Cerebellar nuclear complex (tissue), 1 donor: ENCODE measurements around the gene FCHO1.

Experiments
- DNase-seq, 2 experiments: peaks; one replicate each; lab custom pipeline; 2025; lab: John Stamatoyannopoulos, UW

Gene FCHO1

DNA sequence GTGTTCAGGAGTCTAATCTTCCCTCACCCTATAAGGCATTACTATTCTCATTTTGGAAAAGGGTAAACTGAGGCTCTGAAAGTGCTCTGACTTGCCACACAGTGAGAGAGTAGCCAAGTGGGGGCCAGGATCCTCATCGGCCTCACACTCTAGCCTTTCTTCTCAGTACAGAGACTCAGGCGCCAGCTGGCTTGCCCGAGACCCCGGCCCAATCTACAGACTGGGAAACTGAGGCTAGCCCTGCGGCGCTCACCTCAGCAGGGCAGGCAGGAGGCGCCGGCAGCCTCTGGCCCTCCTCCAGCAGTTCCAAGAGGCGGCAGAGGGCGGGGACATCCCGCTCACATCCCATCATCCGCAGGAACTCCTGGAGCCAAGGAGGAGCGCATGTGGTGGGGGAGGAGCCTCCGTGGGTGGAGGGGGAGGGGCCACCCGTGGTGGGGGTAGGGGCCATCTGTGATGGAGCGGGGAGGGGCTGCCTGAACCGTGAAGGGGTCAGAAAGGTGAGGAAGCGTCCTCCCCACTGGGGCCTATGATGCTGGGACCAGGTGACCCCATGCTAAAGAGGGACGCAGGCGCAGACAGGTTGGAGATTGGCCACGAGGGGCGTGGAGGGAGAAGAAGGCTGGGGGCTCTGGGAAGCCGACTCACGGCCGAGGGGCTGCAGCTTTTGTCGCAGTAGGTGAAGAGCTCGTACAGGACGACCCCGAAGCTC, 78.7 kb downstream of the FCHO1 start:
- DNase-seq = peak in 1 of 2 experiments; percentile 40

DNA sequence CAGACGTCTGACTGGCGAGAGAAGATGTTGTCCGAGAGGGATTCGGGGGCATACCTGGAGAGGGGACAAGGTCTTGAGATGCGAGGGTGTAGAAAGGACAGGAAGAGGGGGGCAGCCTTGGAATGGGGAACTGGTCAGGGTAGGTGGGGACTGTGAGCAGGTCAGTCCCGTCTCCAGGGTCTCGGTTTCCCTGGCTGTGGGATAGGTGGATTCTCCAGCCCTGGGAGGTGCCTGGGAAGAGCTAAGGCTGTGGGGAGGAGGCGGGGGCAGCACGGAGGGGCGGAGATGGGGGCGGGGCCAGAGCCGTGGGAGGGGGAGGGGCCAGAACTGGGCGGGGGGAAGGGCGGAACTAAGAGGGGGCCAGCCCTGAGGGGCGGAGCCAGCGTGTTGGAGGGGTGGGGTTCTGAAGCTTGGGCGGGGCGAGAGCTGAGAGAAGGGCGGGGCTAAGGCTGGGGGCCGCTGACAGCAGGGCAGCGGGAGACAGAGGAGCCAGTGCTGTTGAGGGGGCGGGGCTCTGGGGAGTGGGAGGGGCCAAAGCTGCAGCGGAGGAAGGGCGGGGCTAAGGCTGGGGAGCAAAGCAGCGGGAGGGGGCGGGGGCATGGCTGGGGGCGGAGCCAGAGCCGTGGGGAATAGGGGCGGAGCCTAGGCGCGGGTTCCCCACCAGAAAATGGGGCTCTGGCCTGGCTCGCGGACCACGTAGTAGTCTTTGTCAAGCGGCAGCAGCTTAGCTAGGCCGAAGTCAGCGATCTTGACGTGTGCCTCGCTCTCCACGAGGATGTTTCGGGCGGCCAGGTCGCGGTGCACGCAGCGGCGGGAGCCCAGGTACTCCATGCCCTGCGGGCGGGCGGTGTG, 79.5 kb downstream of the FCHO1 start:
- DNase-seq = peak; percentile 90 to 96

DNA sequence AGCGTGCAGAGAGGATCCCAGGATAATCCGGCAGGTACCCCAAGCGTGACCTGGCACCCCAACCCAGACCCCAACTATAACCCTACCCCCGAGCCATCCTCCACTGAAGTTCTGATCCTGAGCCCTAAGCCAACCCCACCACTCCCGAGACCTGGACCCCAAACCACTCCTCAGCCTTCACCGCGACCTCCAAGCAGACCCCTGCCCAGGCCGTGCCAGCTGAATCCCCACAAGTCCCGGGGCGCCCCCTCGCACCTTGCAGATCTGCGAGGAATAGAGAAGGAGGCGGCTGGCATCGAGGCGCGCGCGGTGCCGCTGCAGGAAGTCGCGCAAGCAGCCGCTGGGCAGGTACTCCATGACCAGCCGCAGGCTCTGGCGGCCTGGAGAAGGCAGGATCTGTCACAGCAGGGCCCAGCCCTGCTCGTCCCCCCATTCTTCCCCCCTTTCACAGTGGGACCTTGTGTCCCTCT, 80.2 kb downstream of the FCHO1 start:
- no peak for DNase-seq

DNA sequence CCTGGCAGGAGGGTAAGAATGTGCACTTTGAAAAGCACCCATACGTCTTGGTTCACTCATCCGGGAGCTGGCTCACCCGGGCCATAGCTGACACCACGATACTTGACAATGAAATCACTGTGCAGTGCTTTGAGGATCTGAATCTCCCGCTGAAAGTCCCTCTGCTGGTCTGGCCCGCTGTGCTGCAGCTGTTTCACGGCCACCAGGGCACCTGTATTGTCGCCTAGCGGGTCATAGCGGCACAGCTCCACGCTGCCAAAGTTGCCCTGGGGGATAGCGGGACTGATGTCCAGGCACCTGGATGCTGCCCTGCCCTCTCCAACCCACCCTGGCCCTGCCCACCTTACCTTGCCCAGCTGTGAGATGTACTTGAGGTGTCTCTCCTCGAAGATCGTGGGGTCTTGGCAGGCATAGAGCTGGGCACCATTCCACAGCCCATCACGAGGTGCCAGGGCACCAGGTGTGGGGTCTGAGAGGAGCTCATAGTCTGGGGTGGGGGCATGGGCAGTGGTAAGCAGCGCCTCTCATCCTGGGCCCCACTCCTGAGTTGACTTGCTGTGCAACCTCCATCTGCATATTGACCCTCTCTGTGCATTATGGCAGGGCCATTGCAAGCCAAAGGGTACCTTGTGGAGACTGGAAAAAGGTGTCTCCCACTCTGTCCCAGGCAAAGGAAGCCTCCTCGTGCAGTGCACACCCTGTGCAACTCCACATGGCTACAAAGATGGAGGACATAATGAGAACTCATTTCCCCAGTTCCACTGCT, 81.3 kb downstream of the FCHO1 start:
- DNase-seq = no peak

DNA sequence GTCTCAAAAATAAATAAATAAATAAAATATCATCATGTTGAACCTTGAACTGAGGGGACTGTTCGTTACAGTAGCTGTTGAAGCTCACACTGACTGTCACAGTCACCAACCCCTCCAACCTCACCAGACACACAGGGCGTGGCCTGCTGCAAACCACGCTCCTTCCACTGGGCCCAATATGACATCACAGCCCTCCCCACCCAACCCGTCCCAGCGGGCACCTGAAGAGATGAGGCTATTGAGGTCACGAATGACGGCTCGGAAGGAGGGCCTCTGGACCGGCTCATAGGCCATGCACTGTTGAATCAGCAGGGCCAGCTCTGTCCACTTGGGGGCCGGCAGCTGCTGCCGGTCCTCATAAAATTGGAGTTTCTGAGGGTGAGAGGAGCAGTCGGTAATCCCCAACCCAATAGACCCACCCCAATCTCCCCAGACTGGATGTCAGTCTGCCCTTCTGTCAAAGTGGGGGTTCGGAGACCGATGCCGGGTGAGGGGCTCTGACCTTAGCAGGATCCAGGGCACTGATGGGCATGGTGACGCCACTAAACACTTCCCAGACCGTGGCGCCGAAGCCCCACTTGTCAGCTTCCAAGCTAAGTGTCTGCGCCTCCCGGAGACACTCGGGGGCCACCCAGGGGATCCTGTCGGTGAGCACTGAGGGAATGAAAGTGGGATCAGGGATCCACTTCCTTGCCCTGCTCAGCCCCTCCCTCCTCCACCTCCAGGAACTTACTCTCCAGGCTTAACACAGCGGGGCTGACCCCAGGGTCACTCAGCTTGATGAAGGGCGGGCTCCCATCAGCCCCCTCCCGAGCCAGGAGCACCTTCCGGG, 83.3 kb downstream of the FCHO1 start:
- no peak for DNase-seq

DNA sequence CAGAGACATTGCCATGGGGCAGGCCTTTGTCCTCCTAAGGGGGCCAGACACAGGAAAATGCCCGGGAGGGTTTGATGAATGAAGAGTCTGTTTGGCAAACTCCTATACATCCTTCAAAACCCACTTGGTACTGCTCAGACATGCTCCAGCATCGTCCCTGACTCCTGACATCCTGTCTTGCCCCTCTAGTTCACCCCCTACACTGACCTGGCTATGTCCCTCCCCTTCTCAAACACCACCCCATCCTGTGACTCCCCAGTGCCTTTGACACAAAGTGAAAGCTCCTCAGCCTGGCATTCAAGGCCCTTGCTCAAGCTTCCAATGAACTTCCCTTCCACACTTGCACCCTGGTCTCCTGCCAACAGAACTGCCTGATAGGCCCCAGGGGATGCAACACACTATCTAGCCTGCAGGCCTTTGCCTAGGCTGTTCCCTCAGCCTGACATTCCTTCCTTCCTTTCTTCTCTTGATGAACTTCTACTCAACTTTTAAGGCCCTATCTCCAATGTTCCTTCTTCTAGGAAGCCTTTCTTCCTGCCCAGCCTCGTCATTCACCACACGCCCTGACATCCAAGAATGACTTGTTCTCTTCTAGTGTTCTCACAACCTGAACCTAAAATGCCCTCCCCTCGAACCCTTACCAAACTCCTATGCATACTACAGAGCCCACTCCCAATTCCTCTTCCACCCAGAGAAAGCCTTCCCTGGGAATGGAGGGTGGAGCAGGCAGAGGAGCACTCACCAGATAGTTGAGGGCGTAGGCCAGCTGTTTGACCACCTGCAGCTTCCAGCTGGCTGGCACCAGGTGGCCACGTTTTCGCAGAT, 84.1 kb downstream of the FCHO1 start:
- no peak for DNase-seq

DNA sequence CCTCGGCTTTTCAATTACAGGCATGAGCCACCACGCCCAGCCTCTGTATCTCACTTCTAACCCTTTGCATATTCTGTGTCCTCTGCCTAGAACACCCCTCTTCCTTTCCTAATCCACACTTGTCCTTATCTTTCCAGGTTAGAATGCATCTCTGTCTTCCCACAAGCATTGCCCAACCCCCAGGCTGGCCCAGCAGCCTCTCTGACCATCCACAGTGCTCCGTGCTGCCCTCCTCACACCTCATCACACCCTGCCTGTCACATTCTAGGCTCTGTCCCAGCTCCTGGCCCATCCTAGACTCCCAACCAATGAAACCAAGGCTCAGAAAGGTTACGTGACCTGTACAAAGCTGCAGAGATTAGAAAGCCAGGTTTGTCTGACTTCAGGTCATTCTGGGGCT, 85.3 kb downstream of the FCHO1 start:
- no peak for DNase-seq

DNA sequence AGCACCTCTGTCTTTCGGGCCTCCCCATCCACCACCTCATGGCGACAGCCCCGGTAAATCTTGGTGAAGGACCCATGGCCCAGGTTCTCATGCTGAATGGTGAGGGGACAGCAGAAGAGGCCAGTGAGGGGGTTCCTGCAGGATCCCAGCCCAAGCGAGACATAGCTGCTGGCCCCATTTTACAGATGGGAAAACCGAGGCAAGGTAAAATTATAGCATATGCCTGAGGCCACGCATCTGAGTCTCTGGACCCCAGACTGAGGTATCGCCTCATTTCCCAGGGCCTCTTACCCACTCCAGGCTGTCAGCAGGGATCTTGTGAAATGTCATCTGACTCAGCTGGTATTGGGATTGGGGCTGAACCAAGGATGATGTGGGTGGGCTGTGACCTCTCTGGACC, 86.7 kb downstream of the FCHO1 start:
- DNase-seq = no peak
